ENCODE measurements around the gene TTC3. TPM values are rescaled to one million over a fixed set of nuclear protein-coding genes. Genes with fewer than 3 reads are reported as not detected.

The TTC3 gene
- total and polyA plus RNA-seq, 5 experiments from 2014 or later, result 51.1 to 169 (median 134) TPM

GRCh38 chr21:37065561-37066177, 7.4 kb upstream of the TTC3 start:
- H3K4me1 Mint-ChIP-seq, result peaks cover 7 to 13% (median 9%) of the 10 kb centered on the region in 4 donors
- peaks cover 0 to 45% (median 20%) of the 10 kb centered on the region in 3 donors for H3K36me3 Mint-ChIP-seq
- H3K27me3 Mint-ChIP-seq, result no peaks in the 10 kb centered on the region
- H3K27ac Mint-ChIP-seq, result no peak overlapping the region
- H3K4me3 Mint-ChIP-seq, result no peak overlapping the region
- DNase-seq (no peak), ATAC-seq (no peak)
- H3K9me3 Mint-ChIP-seq, result no peaks in the 10 kb centered on the region
- POLR2A ChIA-PET, result no interaction called here

GRCh38 chr21:37071561-37072273, 1.3 kb upstream of the TTC3 start:
- POLR2A ChIA-PET, result interaction anchor here (1.1 kb wide), 1 partner anchor 106 kb away, joined by 4 read pairs; no protein-coding TSS in a partner anchor
- peak in 1 of 10 donors; percentile 7 for DNase-seq
- Mint-ChIP-seq H3K9me3 (no peaks in the 10 kb centered on the region), H3K4me3 (peak overlapping the region; percentile 78 to 91 (median 85)), H3K27me3 (no peaks in the 10 kb centered on the region), H3K27ac (peak overlapping the region; percentile 77 to 98 (median 95)), H3K4me1 (peaks cover 22 to 48% (median 41%) of the 10 kb centered on the region in 4 donors), H3K36me3 (peaks cover 0 to 35% (median 12%) of the 10 kb centered on the region in 3 donors)
- no peak for ATAC-seq

GRCh38 chr21:37072274-37072987, 623 bp upstream of the TTC3 start:
- DNase-seq, result peak in 5 of 10 donors; percentile 59 to 78 (median 65)
- H3K4me1 Mint-ChIP-seq, result peaks cover 22 to 56% (median 44%) of the 10 kb centered on the region in 4 donors
- POLR2A ChIA-PET, result interaction anchor here (1.1 kb wide), 1 partner anchor 107 kb away, joined by 4 read pairs; no protein-coding TSS in a partner anchor

GRCh38 chr21:37073417-37074196, 553 bp downstream of the TTC3 start:
- H3K27ac Mint-ChIP-seq, result peak overlapping the region; percentile 93 to 99 (median 99)
- H3K4me1 Mint-ChIP-seq, result peaks cover 25 to 66% (median 53%) of the 10 kb centered on the region in 4 donors
- POLR2A ChIA-PET, result no interaction called here
- peak overlapping the region; percentile 88 to 100 (median 97) for H3K4me3 Mint-ChIP-seq
- H3K27me3 Mint-ChIP-seq, result no peaks in the 10 kb centered on the region
- DNase-seq, result peak; percentile 59 to 90 (median 83)
- peaks cover 0 to 20% (median 5%) of the 10 kb centered on the region in 3 donors for H3K36me3 Mint-ChIP-seq
- H3K9me3 Mint-ChIP-seq, result peaks cover 0 to 2% (median 0%) of the 10 kb centered on the region in 9 donors
- ATAC-seq, result peak; percentile 62 to 70

More at GRCh38 chr21:37072274-37072987, 623 bp upstream of the TTC3 start:
- ATAC-seq, result peak; percentile 48 to 59
- Mint-ChIP-seq H3K27me3 (no peaks in the 10 kb centered on the region), H3K36me3 (peaks cover 0 to 31% (median 12%) of the 10 kb centered on the region in 3 donors), H3K9me3 (no peaks in the 10 kb centered on the region), H3K4me3 (peak overlapping the region; percentile 78 to 91 (median 85)), H3K27ac (peak overlapping the region; percentile 77 to 98 (median 95))

- Mint-ChIP-seq H3K36me3 (peaks cover 2 to 14% (median 3%) of the 10 kb centered on the region in 3 donors), H3K27ac (peak overlapping the region; percentile 93 to 99 (median 99)), H3K9me3 (peaks cover 0 to 7% (median 2%) of the 10 kb centered on the region in 9 donors), H3K27me3 (no peaks in the 10 kb centered on the region), H3K4me1 (peaks cover 26 to 69% (median 56%) of the 10 kb centered on the region in 4 donors), H3K4me3 (peak overlapping the region; percentile 88 to 100 (median 97))
- DNase-seq (no peak), ATAC-seq (no peak)
- POLR2A ChIA-PET, result interaction anchor here (0.6 kb wide), 1 partner anchor 154 kb away, joined by 3 read pairs; no protein-coding TSS in a partner anchor
Observed at GRCh38 chr21:37074197-37074510, 1.1 kb downstream of the TTC3 start.

- peak overlapping the region; percentile 93 to 99 (median 99) for H3K27ac Mint-ChIP-seq
- peaks cover 27 to 73% (median 60%) of the 10 kb centered on the region in 4 donors for H3K4me1 Mint-ChIP-seq
- peaks cover 2 to 13% (median 5%) of the 10 kb centered on the region in 3 donors for H3K36me3 Mint-ChIP-seq
- no peaks in the 10 kb centered on the region for H3K27me3 Mint-ChIP-seq
- peaks cover 0 to 10% (median 2%) of the 10 kb centered on the region in 9 donors for H3K9me3 Mint-ChIP-seq
- DNase-seq, result no peak
- POLR2A ChIA-PET, result interaction anchor here (0.6 kb wide), 2 partner anchors 63 to 154 kb away, joined by 3 to 6 read pairs; no protein-coding TSS in a partner anchor
- peak overlapping the region; percentile 88 to 100 (median 97) for H3K4me3 Mint-ChIP-seq
- no peak for ATAC-seq
Observed at GRCh38 chr21:37074546-37074945, 1.5 kb downstream of the TTC3 start.

- H3K4me1 Mint-ChIP-seq, result peaks cover 25 to 74% (median 57%) of the 10 kb centered on the region in 4 donors
- no peaks in the 10 kb centered on the region for H3K27me3 Mint-ChIP-seq
- DNase-seq, result no peak
- peaks cover 2 to 10% (median 5%) of the 10 kb centered on the region in 3 donors for H3K36me3 Mint-ChIP-seq
- peak overlapping the region in 6 of 10 donors; percentile 10 to 93 (median 31) for H3K27ac Mint-ChIP-seq
- no peak for ATAC-seq
- POLR2A ChIA-PET, result interaction anchor here (0.6 kb wide), 1 partner anchor 64 kb away, joined by 6 read pairs; no protein-coding TSS in a partner anchor
- peaks cover 0 to 14% (median 2%) of the 10 kb centered on the region in 9 donors for H3K9me3 Mint-ChIP-seq
- peak overlapping the region in 9 of 10 donors; percentile 48 to 100 (median 92) for H3K4me3 Mint-ChIP-seq
Observed at GRCh38 chr21:37075214-37075770, 2.2 kb downstream of the TTC3 start.

- peaks cover 2 to 5% (median 2%) of the 10 kb centered on the region in 3 donors for H3K36me3 Mint-ChIP-seq
- POLR2A ChIA-PET, result no interaction called here
- ATAC-seq, result no peak
- H3K27me3 Mint-ChIP-seq, result no peaks in the 10 kb centered on the region
- peaks cover 20 to 73% (median 54%) of the 10 kb centered on the region in 4 donors for H3K4me1 Mint-ChIP-seq
- H3K27ac Mint-ChIP-seq, result peak overlapping the region in 4 of 10 donors; percentile 9 to 68 (median 46)
- peaks cover 0 to 14% (median 2%) of the 10 kb centered on the region in 9 donors for H3K9me3 Mint-ChIP-seq
- H3K4me3 Mint-ChIP-seq, result peak overlapping the region in 5 of 10 donors; percentile 20 to 43 (median 28)
- DNase-seq, result no peak
Observed at GRCh38 chr21:37076087-37076850, 3.2 kb downstream of the TTC3 start.

GRCh38 chr21:37077403-37077802, 4.3 kb downstream of the TTC3 start:
- no peak for ATAC-seq
- H3K4me3 Mint-ChIP-seq, result peak overlapping the region in 1 of 10 donors; percentile 35
- H3K27me3 Mint-ChIP-seq, result no peaks in the 10 kb centered on the region
- H3K36me3 Mint-ChIP-seq, result peaks cover 5% of the 10 kb centered on the region in 3 donors
- POLR2A ChIA-PET, result no interaction called here
- H3K4me1 Mint-ChIP-seq, result peaks cover 14 to 71% (median 50%) of the 10 kb centered on the region in 4 donors
- no peak for DNase-seq
- peak overlapping the region in 3 of 10 donors; percentile 11 to 35 (median 26) for H3K27ac Mint-ChIP-seq
- H3K9me3 Mint-ChIP-seq, result peaks cover 0 to 14% (median 2%) of the 10 kb centered on the region in 9 donors

GRCh38 chr21:37079211-37079824, 6.3 kb downstream of the TTC3 start:
- POLR2A ChIA-PET, result interaction anchor here (0.7 kb wide), 1 partner anchor 20 kb away, joined by 12 read pairs; no protein-coding TSS in a partner anchor
- Mint-ChIP-seq H3K9me3 (peaks cover 0 to 14% (median 2%) of the 10 kb centered on the region in 9 donors), H3K27me3 (no peaks in the 10 kb centered on the region), H3K4me1 (peaks cover 25 to 82% (median 66%) of the 10 kb centered on the region in 4 donors), H3K4me3 (peak overlapping the region in 2 of 10 donors; percentile 41 to 73), H3K36me3 (peaks cover 5 to 10% (median 5%) of the 10 kb centered on the region in 3 donors), H3K27ac (peak overlapping the region in 3 of 10 donors; percentile 5 to 52 (median 5))
- ATAC-seq (peak; percentile 30 to 66), DNase-seq (no peak)
